ENCODE data around the gene FKTN. TPM values are rescaled to one million over a fixed set of nuclear protein-coding genes. Genes with fewer than 3 reads are reported as not detected.
A peak's percentile ranks its signal among the peaks of the same experiment; 100 is the strongest.

FKTN gene
- total and polyA plus RNA-seq, 2 donors from 2014 or later = 5.9 to 21.4 TPM

- intact Hi-C loops (cut with DNase I) = no loop called here
- Histone ChIP-seq H3K36me3 (ENCODE audit: control insufficient read depth in 2 of 3, insufficient read depth in 3 of 3, low read length in 3 of 3) (peaks cover 0 to 3% (median 0%) of the 10 kb centered on the region in 3 donors), H3K27me3 (ENCODE audit: control insufficient read depth, insufficient read depth, low read length) (no peaks in the 10 kb centered on the region), H3K27ac (ENCODE audit: low read depth in 2 of 2, low read length in 2 of 2) (no peak overlapping the region), H3K9ac (ENCODE audit: low read length in 3 of 3) (no peak overlapping the region), H3K4me3 (ENCODE audit: low read length in 3 of 3) (no peak overlapping the region), H3K9me3 (ENCODE audit: control insufficient read depth in 2 of 3, insufficient read depth in 1 of 3, low read length in 3 of 3) (peaks cover 0 to 5% (median 0%) of the 10 kb centered on the region in 3 donors), H3K4me1 (ENCODE audit: control insufficient read depth in 2 of 3, insufficient read depth in 2 of 3, low read depth in 1 of 3, low read length in 3 of 3) (no peaks in the 10 kb centered on the region)
- TF ChIP-seq CTCF (IDR thresholded peaks at IDR 0.05; ENCODE audit: borderline replicate concordance, extremely low read depth, insufficient read depth) = peak; percentile 19
- FAIRE-seq (no peak), DNase-seq (no peak)
Observed at GRCh38 chr9:105637787-105638395, 80.0 kb downstream of the FKTN start.

- Histone ChIP-seq H3K4me1 (ENCODE audit: control insufficient read depth in 2 of 3, insufficient read depth in 2 of 3, low read depth in 1 of 3, low read length in 3 of 3) (no peaks in the 10 kb centered on the region), H3K9me3 (ENCODE audit: control insufficient read depth in 2 of 3, insufficient read depth in 1 of 3, low read length in 3 of 3) (peaks cover 0 to 5% (median 0%) of the 10 kb centered on the region in 3 donors), H3K9ac (ENCODE audit: low read length in 3 of 3) (no peak overlapping the region), H3K27ac (ENCODE audit: low read depth in 2 of 2, low read length in 2 of 2) (no peak overlapping the region), H3K36me3 (ENCODE audit: control insufficient read depth in 2 of 3, insufficient read depth in 3 of 3, low read length in 3 of 3) (peaks cover 0 to under 1% (median 0%) of the 10 kb centered on the region in 3 donors), H3K4me3 (ENCODE audit: low read length in 3 of 3) (no peak overlapping the region), H3K27me3 (ENCODE audit: control insufficient read depth, insufficient read depth, low read length) (no peaks in the 10 kb centered on the region)
- TF ChIP-seq CTCF (IDR thresholded peaks at IDR 0.05; ENCODE audit: borderline replicate concordance, extremely low read depth, insufficient read depth) = no peak
- intact Hi-C loops (cut with DNase I) = no loop called here
- FAIRE-seq (no peak), DNase-seq (no peak)
Observed at GRCh38 chr9:105639936-105640335, 82.0 kb downstream of the FKTN start.

- Histone ChIP-seq H3K27me3 (ENCODE audit: control insufficient read depth, insufficient read depth, low read length) (no peaks in the 10 kb centered on the region), H3K9ac (ENCODE audit: low read length in 3 of 3) (no peak overlapping the region), H3K4me3 (ENCODE audit: low read length in 3 of 3) (no peak overlapping the region), H3K4me1 (ENCODE audit: control insufficient read depth in 2 of 3, insufficient read depth in 2 of 3, low read depth in 1 of 3, low read length in 3 of 3) (no peaks in the 10 kb centered on the region), H3K27ac (ENCODE audit: low read depth in 2 of 2, low read length in 2 of 2) (no peak overlapping the region), H3K36me3 (ENCODE audit: control insufficient read depth in 2 of 3, insufficient read depth in 3 of 3, low read length in 3 of 3) (no peaks in the 10 kb centered on the region), H3K9me3 (ENCODE audit: control insufficient read depth in 2 of 3, insufficient read depth in 1 of 3, low read length in 3 of 3) (peaks cover 0 to 5% (median 0%) of the 10 kb centered on the region in 3 donors)
- TF ChIP-seq CTCF (IDR thresholded peaks at IDR 0.05; ENCODE audit: borderline replicate concordance, extremely low read depth, insufficient read depth) = no peak
- intact Hi-C loops (cut with DNase I) = no loop called here
- FAIRE-seq (no peak), DNase-seq (no peak)
Observed at GRCh38 chr9:105643795-105644194, 85.9 kb downstream of the FKTN start.
